Measurements from ENCODE around the gene RPRD1B. TPM values are rescaled to one million over a fixed set of nuclear protein-coding genes. Genes with fewer than 3 reads are reported as not detected.

The RPRD1B gene
- polyA plus RNA-seq, 1 experiment = 23.7 TPM

DNA sequence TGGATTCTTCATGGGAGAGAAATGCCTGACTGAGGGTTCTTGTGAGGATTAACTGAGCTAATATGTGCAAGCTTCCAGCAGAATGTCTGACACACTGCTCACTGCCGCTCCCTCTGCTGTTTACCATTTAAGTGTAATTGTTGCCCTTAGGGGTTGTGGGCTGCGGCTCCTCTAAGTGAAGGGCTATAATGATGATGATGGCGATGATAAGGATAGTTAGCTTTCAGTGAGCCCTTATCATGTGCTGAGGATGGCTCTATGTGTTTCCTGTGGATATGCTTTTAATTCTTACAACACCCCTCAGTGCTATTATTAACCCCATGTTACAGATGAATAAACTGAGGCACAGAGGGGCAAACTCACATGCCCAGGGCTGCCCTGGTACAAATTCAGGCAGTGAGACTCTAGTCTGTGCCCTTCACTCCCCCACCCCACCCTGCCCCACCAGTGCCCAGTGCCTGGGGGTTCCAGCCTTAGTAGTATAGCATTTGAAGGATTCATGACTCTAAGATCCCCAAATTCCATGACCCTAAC, 98.1 kb downstream of the RPRD1B start:
- DNase-seq (ENCODE audit: low read depth, low spot score) = no peak
- TF ChIP-seq, protein P1, sequence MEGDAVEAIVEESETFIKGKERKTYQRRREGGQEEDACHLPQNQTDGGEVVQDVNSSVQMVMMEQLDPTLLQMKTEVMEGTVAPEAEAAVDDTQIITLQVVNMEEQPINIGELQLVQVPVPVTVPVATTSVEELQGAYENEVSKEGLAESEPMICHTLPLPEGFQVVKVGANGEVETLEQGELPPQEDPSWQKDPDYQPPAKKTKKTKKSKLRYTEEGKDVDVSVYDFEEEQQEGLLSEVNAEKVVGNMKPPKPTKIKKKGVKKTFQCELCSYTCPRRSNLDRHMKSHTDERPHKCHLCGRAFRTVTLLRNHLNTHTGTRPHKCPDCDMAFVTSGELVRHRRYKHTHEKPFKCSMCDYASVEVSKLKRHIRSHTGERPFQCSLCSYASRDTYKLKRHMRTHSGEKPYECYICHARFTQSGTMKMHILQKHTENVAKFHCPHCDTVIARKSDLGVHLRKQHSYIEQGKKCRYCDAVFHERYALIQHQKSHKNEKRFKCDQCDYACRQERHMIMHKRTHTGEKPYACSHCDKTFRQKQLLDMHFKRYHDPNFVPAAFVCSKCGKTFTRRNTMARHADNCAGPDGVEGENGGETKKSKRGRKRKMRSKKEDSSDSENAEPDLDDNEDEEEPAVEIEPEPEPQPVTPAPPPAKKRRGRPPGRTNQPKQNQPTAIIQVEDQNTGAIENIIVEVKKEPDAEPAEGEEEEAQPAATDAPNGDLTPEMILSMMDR (IDR thresholded peaks at IDR 0.05; ENCODE audit: low read depth, low read length) = no peak
- Histone ChIP-seq H3K9me3 (ENCODE audit: control insufficient read depth, insufficient read depth, low read length) (no peaks in the 10 kb centered on the region; the same call in 1 of the 2 replicates), H3K4me3 (ENCODE audit: low read depth, low read length) (no peak overlapping the region), H3K27ac (ENCODE audit: low read depth, low read length) (no peak overlapping the region), H3K27me3 (ENCODE audit: control insufficient read depth, insufficient read depth, low read length) (no peaks in the 10 kb centered on the region)
- ChIA-PET POLR2A (interaction anchor here (0.8 kb wide), 1 partner anchor 147 kb away, joined by 14 read pairs; no protein-coding TSS in a partner anchor), CTCF (no interaction called here)

DNA sequence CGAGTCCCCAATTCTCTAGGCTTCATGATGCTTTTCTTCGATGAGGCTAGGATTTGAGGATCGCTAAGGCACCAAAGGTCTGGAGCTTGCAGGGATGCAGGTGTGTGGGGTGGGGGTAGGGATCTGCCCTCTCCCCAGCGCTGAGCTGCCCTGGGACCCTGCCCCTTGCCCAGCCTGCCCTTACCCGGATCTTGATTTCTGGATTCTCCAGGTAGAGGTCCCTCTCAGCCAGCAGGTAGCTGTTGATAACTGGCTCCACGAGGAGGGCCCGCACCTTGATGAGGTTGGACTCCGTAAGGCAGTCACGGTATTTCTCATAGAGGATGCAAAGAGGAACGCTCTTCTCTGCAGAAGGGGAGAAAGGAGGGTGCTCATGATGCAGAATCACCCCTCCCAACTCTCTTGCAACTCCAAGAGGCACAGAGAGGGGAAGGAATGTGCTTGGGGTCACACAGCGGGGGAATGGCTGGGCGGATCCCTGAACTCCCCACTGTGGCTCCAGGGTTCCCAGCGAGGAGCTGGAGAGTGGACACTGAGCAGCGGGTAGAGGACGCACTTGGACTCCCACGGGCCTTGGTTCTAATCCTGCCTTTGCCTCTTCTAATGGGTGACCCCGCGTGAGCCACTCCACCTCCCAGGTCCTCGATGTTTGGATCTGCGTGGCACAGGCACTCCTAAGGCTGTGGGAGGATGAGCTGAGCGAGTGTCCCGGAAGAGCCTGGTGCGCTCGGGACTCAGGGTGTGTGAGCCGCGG, 98.8 kb downstream of the RPRD1B start:
- ChIA-PET CTCF (no interaction called here), POLR2A (interaction anchor here (0.8 kb wide), 1 partner anchor 146 kb away, joined by 14 read pairs; no protein-coding TSS in a partner anchor)
- TF ChIP-seq, protein P1 (IDR thresholded peaks at IDR 0.05; ENCODE audit: low read depth, low read length) = no peak
- H3K27ac ChIP-seq (ENCODE audit: low read depth, low read length) = no peak overlapping the region
- DNase-seq (ENCODE audit: low read depth, low spot score) = no peak
- H3K9me3 ChIP-seq (ENCODE audit: control insufficient read depth, insufficient read depth, low read length) = no peaks in the 10 kb centered on the region; the same call in 1 of the 2 replicates
- no peak overlapping the region for H3K4me3 ChIP-seq (ENCODE audit: low read depth, low read length)
- H3K27me3 ChIP-seq (ENCODE audit: control insufficient read depth, insufficient read depth, low read length) = no peaks in the 10 kb centered on the region

DNA sequence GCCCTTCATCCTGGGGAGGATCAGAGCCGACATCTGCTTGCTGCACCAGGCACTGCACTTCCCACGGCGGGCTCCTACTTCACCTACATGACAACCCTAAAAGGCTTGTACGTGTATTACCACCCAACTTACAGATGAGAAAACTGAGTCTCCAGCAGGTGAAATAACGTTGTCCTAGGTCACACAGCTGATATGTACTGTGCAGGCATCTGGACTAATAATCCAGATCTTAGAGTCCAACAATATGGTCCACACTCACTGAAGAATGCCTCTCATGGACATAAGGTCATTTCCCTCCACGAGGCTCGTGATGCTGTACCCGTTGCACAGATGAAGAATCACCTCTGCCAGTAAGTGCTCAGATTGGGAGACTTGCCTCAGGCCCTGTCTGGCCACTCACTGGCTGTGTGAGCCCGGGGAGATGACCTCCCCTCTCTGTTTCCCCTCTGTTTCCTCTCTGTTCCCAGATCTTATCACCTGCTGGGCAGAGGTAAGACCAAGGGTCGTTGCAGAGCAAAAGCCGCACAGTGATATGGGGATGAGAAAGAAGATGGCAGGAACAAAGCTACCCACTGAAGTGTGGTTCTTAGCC, 99.5 kb downstream of the RPRD1B start:
- POLR2A ChIA-PET = no interaction called here

DNA sequence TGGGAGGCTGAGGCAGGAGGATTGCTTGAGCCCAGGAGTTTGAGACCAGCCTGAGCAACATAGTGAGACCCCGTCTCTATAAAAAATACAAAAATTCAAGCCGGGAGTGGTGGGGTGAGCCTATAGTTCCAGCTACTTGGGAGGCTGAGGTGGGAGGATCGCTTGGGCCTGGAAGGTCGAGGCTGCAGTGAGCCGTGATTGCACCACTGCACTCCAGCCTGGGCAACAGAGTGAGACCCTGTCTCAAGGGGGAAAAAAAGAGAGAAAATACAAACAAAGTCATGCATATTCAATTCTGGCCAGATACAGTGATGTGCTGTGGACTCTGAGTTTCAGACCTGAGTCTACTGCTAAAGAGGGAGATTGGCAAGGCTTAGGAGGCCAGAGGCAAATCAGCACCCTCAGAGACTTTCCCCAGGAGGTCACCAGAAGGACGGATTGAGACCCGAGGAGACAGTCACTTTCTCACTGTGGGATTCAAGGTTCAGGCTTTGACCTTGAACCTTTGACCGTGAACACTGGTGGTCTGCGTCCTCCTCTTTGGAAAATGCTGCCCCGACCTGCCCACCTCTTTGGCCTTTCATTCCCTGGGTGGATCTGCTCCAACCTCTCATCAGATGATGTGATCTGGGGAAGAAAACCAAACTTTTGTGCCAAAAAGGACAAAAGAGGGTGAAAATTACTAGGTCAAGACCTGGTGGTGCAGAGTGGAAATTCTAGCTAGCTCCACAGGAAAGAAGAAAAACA, 100.3 kb downstream of the RPRD1B start:
- ChIA-PET POLR2A (interaction anchor here (0.6 kb wide), 1 partner anchor 71 kb away, joined by 3 read pairs; no protein-coding TSS in a partner anchor), CTCF (no interaction called here)
- DNase-seq (ENCODE audit: low read depth, low spot score) = no peak
- Histone ChIP-seq H3K27me3 (ENCODE audit: control insufficient read depth, insufficient read depth, low read length) (no peaks in the 10 kb centered on the region), H3K4me3 (ENCODE audit: low read depth, low read length) (no peak overlapping the region), H3K9me3 (ENCODE audit: control insufficient read depth, insufficient read depth, low read length) (no peaks in the 10 kb centered on the region; the same call in 1 of the 2 replicates), H3K27ac (ENCODE audit: low read depth, low read length) (no peak overlapping the region)
- TF ChIP-seq, protein P1 (IDR thresholded peaks at IDR 0.05; ENCODE audit: low read depth, low read length) = no peak

More for the DNA sequence above, 99.5 kb downstream of the RPRD1B start:
- CTCF ChIA-PET = no interaction called here
- no peak overlapping the region for H3K27ac ChIP-seq (ENCODE audit: low read depth, low read length)
- H3K4me3 ChIP-seq (ENCODE audit: low read depth, low read length) = no peak overlapping the region
- TF ChIP-seq, protein P1 (IDR thresholded peaks at IDR 0.05; ENCODE audit: low read depth, low read length) = no peak
- no peak for DNase-seq (ENCODE audit: low read depth, low spot score)
- no peaks in the 10 kb centered on the region; the same call in 1 of the 2 replicates for H3K9me3 ChIP-seq (ENCODE audit: control insufficient read depth, insufficient read depth, low read length)
- no peaks in the 10 kb centered on the region for H3K27me3 ChIP-seq (ENCODE audit: control insufficient read depth, insufficient read depth, low read length)
